Measurements from ENCODE around the gene IFITM5. TPM values are rescaled to one million over a fixed set of nuclear protein-coding genes. Genes with fewer than 3 reads are reported as not detected.
"Not testable (repeated sequence)": the region's sequence is repeated elsewhere in the genome, so short reads cannot be mapped to it uniquely, and the experiment has no call there.

IFITM5 gene
- total RNA-seq, 1 donor from 2014 or later, result not detected

- H3K9me3 ChIP-seq; H3K36me3 ChIP-seq; H3K27me3 ChIP-seq; intact Hi-C loops (cut with DNase I): not testable (repeated sequence)
- Histone ChIP-seq H3K4me1 (peaks cover 12% of the 10 kb centered on the region), H3K4me3 (peak overlapping the region; percentile 3 to 40), H3K27ac (peak overlapping the region; percentile 72)
- TF ChIP-seq POLR2AphosphoS5 (IDR thresholded peaks at IDR 0.05; ENCODE audit: insufficient read depth in 1 of 2, low read depth in 1 of 2), result peak in 1 of 2 donors; percentile 63
- peak in 1 of 2 donors; percentile 55 for DNase-seq (ENCODE audit: extremely low spot score in 2 of 2)
Observed at GRCh38 chr11:268716-269145, 30.6 kb downstream of the IFITM5 start.

GRCh38 chr11:267491-267994 lies 31.8 kb downstream of the IFITM5 start:
- H3K9me3 ChIP-seq, result no peaks in the 10 kb centered on the region
- H3K27me3 ChIP-seq, result no peaks in the 10 kb centered on the region
- H3K4me1 ChIP-seq, result peaks cover 12% of the 10 kb centered on the region
- H3K27ac ChIP-seq, result peak overlapping the region; percentile 72
- no peak for DNase-seq (ENCODE audit: extremely low spot score in 2 of 2)
- no peaks in the 10 kb centered on the region for H3K36me3 ChIP-seq
- intact Hi-C loops (cut with DNase I), result no loop called here
- H3K4me3 ChIP-seq, result peak overlapping the region; percentile 36 to 40
- TF ChIP-seq POLR2AphosphoS5 (IDR thresholded peaks at IDR 0.05; ENCODE audit: insufficient read depth in 1 of 2, low read depth in 1 of 2) (peak in 1 of 2 donors; percentile 32), CTCF (IDR thresholded peaks at IDR 0.05) (no peak)

GRCh38 chr11:266676-267439 lies 32.5 kb downstream of the IFITM5 start:
- H3K27me3 ChIP-seq, result no peaks in the 10 kb centered on the region

GRCh38 chr11:261624-262023 lies 37.7 kb downstream of the IFITM5 start:
- no peak overlapping the region for H3K4me3 ChIP-seq
- H3K4me1 ChIP-seq, result no peaks in the 10 kb centered on the region
- no peak for DNase-seq (ENCODE audit: extremely low spot score in 2 of 2)
- H3K27ac ChIP-seq, result no peak overlapping the region
- TF ChIP-seq POLR2AphosphoS5 (IDR thresholded peaks at IDR 0.05; ENCODE audit: insufficient read depth in 1 of 2, low read depth in 1 of 2) (no peak), CTCF (IDR thresholded peaks at IDR 0.05) (no peak), POLR2A (IDR thresholded peaks at IDR 0.05) (no peak)
- no peaks in the 10 kb centered on the region for H3K9me3 ChIP-seq
- no peaks in the 10 kb centered on the region for H3K27me3 ChIP-seq
- no peaks in the 10 kb centered on the region for H3K36me3 ChIP-seq
- intact Hi-C loops (cut with DNase I), result no loop called here

More at GRCh38 chr11:266676-267439, 32.5 kb downstream of the IFITM5 start:
- intact Hi-C loops (cut with DNase I), result no loop called here
- no peak overlapping the region for H3K27ac ChIP-seq
- no peak overlapping the region for H3K4me3 ChIP-seq
- peaks cover 12% of the 10 kb centered on the region for H3K4me1 ChIP-seq
- no peak for TF ChIP-seq POLR2AphosphoS5 (IDR thresholded peaks at IDR 0.05; ENCODE audit: insufficient read depth in 1 of 2, low read depth in 1 of 2)
- TF ChIP-seq POLR2A (IDR thresholded peaks at IDR 0.05), result no peak
- no peak for TF ChIP-seq CTCF (IDR thresholded peaks at IDR 0.05)
- peak in 1 of 2 donors; percentile 46 for DNase-seq (ENCODE audit: extremely low spot score in 2 of 2)
- H3K36me3 ChIP-seq, result no peaks in the 10 kb centered on the region
- H3K9me3 ChIP-seq, result no peaks in the 10 kb centered on the region

- no peak for TF ChIP-seq POLR2A (IDR thresholded peaks at IDR 0.05)
- TF ChIP-seq POLR2AphosphoS5 (IDR thresholded peaks at IDR 0.05; ENCODE audit: insufficient read depth in 1 of 2, low read depth in 1 of 2), result no peak
- TF ChIP-seq CTCF (IDR thresholded peaks at IDR 0.05), result no peak
- Histone ChIP-seq H3K9me3 (no peaks in the 10 kb centered on the region), H3K27me3 (no peaks in the 10 kb centered on the region), H3K4me3 (no peak overlapping the region), H3K4me1 (no peaks in the 10 kb centered on the region), H3K36me3 (no peaks in the 10 kb centered on the region), H3K27ac (no peak overlapping the region)
- intact Hi-C loops (cut with DNase I), result loop anchor here (10.0 kb wide), 1 partner anchor 185 kb away; the partner anchor contains the start of gene ANO9
- no peak for DNase-seq (ENCODE audit: extremely low spot score in 2 of 2)
Observed at GRCh38 chr11:259413-259812, 39.9 kb downstream of the IFITM5 start.
